ENCODE data around the gene MYO9B. TPM values are rescaled to one million over a fixed set of nuclear protein-coding genes. Genes with fewer than 3 reads are reported as not detected.
A peak's percentile ranks its signal among the peaks of the same experiment; 100 is the strongest.

The MYO9B gene
- total RNA-seq, 1 experiment from 2014 or later: 103 TPM

- no peaks in the 10 kb centered on the region for H3K9me2 ChIP-seq (ENCODE audit: insufficient read depth)
- H3K4me3 ChIP-seq: peak overlapping the region; percentile 53; the same call in 1 of the 2 replicates
- no peaks in the 10 kb centered on the region for H3K27me3 ChIP-seq (ENCODE audit: insufficient read depth, low read depth)
- peaks cover 92% of the 10 kb centered on the region for H3K79me2 ChIP-seq (ENCODE audit: low read depth)
- H3F3A ChIP-seq (ENCODE audit: insufficient read depth, low read depth): peaks cover 26% of the 10 kb centered on the region
- ChIA-PET POLR2A (ENCODE audit: unreplicated experiment) (no interaction called here), CTCF (no interaction called here)
- DNase-seq: peak; percentile 73 to 94
- peak overlapping the region; percentile 61; the same call in 1 of the 2 replicates for H2AFZ ChIP-seq
- peak overlapping the region; percentile 84 for H3K4me2 ChIP-seq
- intact Hi-C loops (cut with micrococcal nuclease; ENCODE audit: unreplicated experiment): loop anchor here (1.0 to 5.0 kb wide), 4 partner anchors 28 to 387 kb away; partner anchors contain the start of gene OCEL1
- H4K20me1 ChIP-seq (ENCODE audit: insufficient read depth): peaks cover 42% of the 10 kb centered on the region
- no peaks in the 10 kb centered on the region for H3K36me3 ChIP-seq (ENCODE audit: low read depth)
- no peaks in the 10 kb centered on the region for H3K9me3 ChIP-seq (ENCODE audit: insufficient read depth, low read depth)
- peak; percentile 53; the same call in 1 of the 2 replicates for TF ChIP-seq CTCF (conservative IDR thresholded peaks at IDR 0.05)
- TF ChIP-seq EZH2 (IDR thresholded peaks at IDR 0.05; ENCODE audit: low read depth): no peak
- H3K4me1 ChIP-seq (replicated peaks; ENCODE audit: insufficient read depth): peaks cover 37% of the 10 kb centered on the region
- no TSS peak for BruUV-seq (replicated peaks)
- peak overlapping the region; percentile 82 for H3K27ac ChIP-seq
Observed at GRCh38 chr19:17079710-17080439, 4.3 kb downstream of the MYO9B start.

GRCh38 chr19:17080440-17080801 is 4.8 kb downstream of the MYO9B start:
- peaks cover 26% of the 10 kb centered on the region for H3F3A ChIP-seq (ENCODE audit: insufficient read depth, low read depth)
- ChIA-PET CTCF (no interaction called here), POLR2A (ENCODE audit: unreplicated experiment) (no interaction called here)
- TF ChIP-seq CTCF (conservative IDR thresholded peaks at IDR 0.05) (no peak), EZH2 (IDR thresholded peaks at IDR 0.05; ENCODE audit: low read depth) (no peak)
- peaks cover 37% of the 10 kb centered on the region for H3K4me1 ChIP-seq (replicated peaks; ENCODE audit: insufficient read depth)
- intact Hi-C loops (cut with micrococcal nuclease; ENCODE audit: unreplicated experiment): loop anchor here (1.0 kb wide), 2 partner anchors 28 to 55 kb away; no protein-coding TSS in a partner anchor
- no peaks in the 10 kb centered on the region for H3K36me3 ChIP-seq (ENCODE audit: low read depth)
- H2AFZ ChIP-seq: no peak overlapping the region
- H3K27me3 ChIP-seq (ENCODE audit: insufficient read depth, low read depth): no peaks in the 10 kb centered on the region
- no peak overlapping the region for H3K4me3 ChIP-seq
- no peaks in the 10 kb centered on the region for H3K9me3 ChIP-seq (ENCODE audit: insufficient read depth, low read depth)
- H3K27ac ChIP-seq: peak overlapping the region; percentile 82
- H4K20me1 ChIP-seq (ENCODE audit: insufficient read depth): peaks cover 42% of the 10 kb centered on the region
- no TSS peak for BruUV-seq (replicated peaks)
- H3K79me2 ChIP-seq (ENCODE audit: low read depth): peaks cover 96% of the 10 kb centered on the region
- no peaks in the 10 kb centered on the region for H3K9me2 ChIP-seq (ENCODE audit: insufficient read depth)
- H3K4me2 ChIP-seq: peak overlapping the region; percentile 84
- DNase-seq: no peak

- CTCF ChIA-PET: no interaction called here
- DNase-seq: peak in 1 of 2 experiments; percentile 19
- intact Hi-C loops (cut with micrococcal nuclease; ENCODE audit: unreplicated experiment): no loop called here
Observed at GRCh38 chr19:17081672-17082630, 6.4 kb downstream of the MYO9B start.

More at GRCh38 chr19:17081672-17082630, 6.4 kb downstream of the MYO9B start:
- Histone ChIP-seq H3K27ac (no peak overlapping the region), H4K20me1 (ENCODE audit: insufficient read depth) (peaks cover 37% of the 10 kb centered on the region), H3F3A (ENCODE audit: insufficient read depth, low read depth) (peaks cover 26% of the 10 kb centered on the region), H3K9me3 (ENCODE audit: insufficient read depth, low read depth) (no peaks in the 10 kb centered on the region), H3K36me3 (ENCODE audit: low read depth) (no peaks in the 10 kb centered on the region), H3K4me2 (no peak overlapping the region), H3K79me2 (ENCODE audit: low read depth) (peaks cover 99% of the 10 kb centered on the region), H3K9me2 (ENCODE audit: insufficient read depth) (no peaks in the 10 kb centered on the region), H3K4me1 (replicated peaks; ENCODE audit: insufficient read depth) (peaks cover 33% of the 10 kb centered on the region), H2AFZ (no peak overlapping the region), H3K4me3 (no peak overlapping the region), H3K27me3 (ENCODE audit: insufficient read depth, low read depth) (no peaks in the 10 kb centered on the region)
- BruUV-seq (replicated peaks): no TSS peak
- POLR2A ChIA-PET (ENCODE audit: unreplicated experiment): no interaction called here
- TF ChIP-seq CTCF (conservative IDR thresholded peaks at IDR 0.05): no peak
- TF ChIP-seq EZH2 (IDR thresholded peaks at IDR 0.05; ENCODE audit: low read depth): no peak

All from PC-9 (cell line).